SK-N-SH (cell line): ENCODE measurements around the gene MICAL1. TPM values are rescaled to one million over a fixed set of nuclear protein-coding genes. Genes with fewer than 3 reads are reported as not detected.

Experiments
- CTCF ChIA-PET: fragments of 300-600, 350-600 bp; formaldehyde crosslinking; extraction: SDS; loops from one replicate; lab custom pipeline; 2021; lab: Yijun Ruan, JAX
- POLR2A ChIA-PET: fragments of 350-600 bp; sonication (Branson Sonifier 250); formaldehyde crosslinking; extraction: SDS; loops from one replicate; lab custom pipeline; 2020; ENCODE audit warnings: antibody characterized with exemption, inconsistent platforms; lab: Yijun Ruan, JAX
- DNase-seq: peaks from one replicate; pipeline ENCODE4 v3.0.0; 2012
- H2AFZ ChIP-seq: fragments of 200-600 bp; sonication (generic); 2 replicates; pipeline ENCODE4 v1.8.1; 2016; ENCODE audit warnings: antibody characterized with exemption, mild to moderate bottlenecking, low read depth
- H3F3A ChIP-seq: fragments of 200-600 bp; sonication (generic); replicated peaks from 2 replicates; pipeline ENCODE3; 2016; ENCODE audit warnings: antibody characterized with exemption, mild to moderate bottlenecking; ENCODE audit not compliant: insufficient read depth
- H3K27ac ChIP-seq, 2 experiments: fragments of 200-500 bp in 1 of 2; fragments of 200-600 bp in 1 of 2; sonication (Bioruptor generic) in 1 of 2; sonication (generic), shearing (Covaris generic) in 1 of 2; 2 replicates each; pipeline versions ENCODE4 v1.5.1 to v1.6.1; 2014 to 2016; ENCODE audit warnings: low read depth in 2 of 2, inconsistent platforms in 1 of 2, low read length in 1 of 2, mild to moderate bottlenecking in 1 of 2, mixed read lengths in 1 of 2
- H3K27me3 ChIP-seq: fragments of 200-600 bp; sonication (generic), shearing (Covaris generic); 2 replicates; pipeline ENCODE4 v1.6.1; 2016; ENCODE audit warnings: mixed run types; ENCODE audit not compliant: insufficient read depth
- H3K36me3 ChIP-seq, 2 experiments: fragments of 200-500 bp in 1 of 2; fragments of 200-600 bp in 1 of 2; sonication (Bioruptor generic) in 1 of 2; sonication (generic) in 1 of 2; replicated peaks in 1 of 2; 2 replicates each; pipeline versions ENCODE3 to v1.5.1; 2014 to 2016; ENCODE audit warnings: low read length in 1 of 2, mild to moderate bottlenecking in 1 of 2; ENCODE audit not compliant: insufficient read depth in 2 of 2, control insufficient read depth in 1 of 2
- H3K4me1 ChIP-seq, 2 experiments: fragments of 200-500 bp in 1 of 2; fragments of 200-600 bp in 1 of 2; sonication (Bioruptor generic) in 1 of 2; sonication (generic), shearing (Covaris generic) in 1 of 2; 2 replicates each; pipeline versions ENCODE4 v1.5.1 to v1.6.1; 2014 to 2016; ENCODE audit warnings: low read depth in 1 of 2, low read length in 1 of 2, mixed run types in 1 of 2; ENCODE audit not compliant: insufficient read depth in 2 of 2, control insufficient read depth in 1 of 2
- H3K4me2 ChIP-seq: fragments of 200-600 bp; sonication (generic), shearing (Covaris generic); 2 replicates; pipeline ENCODE4 v1.6.1; 2017; ENCODE audit warnings: mixed run types
- H3K4me3 ChIP-seq, 2 experiments: fragments of 200-500 bp in 1 of 2; fragments of 200-600 bp in 1 of 2; sonication (Bioruptor generic) in 1 of 2; sonication (generic), shearing (Covaris generic) in 1 of 2; 2 replicates each; pipeline versions ENCODE4 v1.5.1 to v1.8.1; 2014 to 2016; ENCODE audit warnings: low read depth in 2 of 2, inconsistent platforms in 1 of 2, low read length in 1 of 2, mild to moderate bottlenecking in 1 of 2, mixed read lengths in 1 of 2, moderate library complexity in 1 of 2
- H3K79me2 ChIP-seq: fragments of 200-600 bp; sonication (generic); 2 replicates; pipeline ENCODE4 v1.8.1; 2017; ENCODE audit warnings: mild to moderate bottlenecking; ENCODE audit not compliant: insufficient read depth
- H3K9ac ChIP-seq: fragments of 200-600 bp; sonication (generic); 2 replicates; pipeline ENCODE4 v1.6.1; 2017; ENCODE audit warnings: mixed run types
- H3K9me2 ChIP-seq: fragments of 200-600 bp; sonication (generic); 2 replicates; pipeline ENCODE4 v1.6.1; 2017; ENCODE audit warnings: mixed run types
- H3K9me3 ChIP-seq: fragments of 200-600 bp; sonication (generic); 2 replicates; pipeline ENCODE4 v1.6.1; 2017; ENCODE audit warnings: mixed run types, mild to moderate bottlenecking, moderate library complexity
- H4K20me1 ChIP-seq: fragments of 200-600 bp; sonication (generic); 2 replicates; pipeline ENCODE4 v1.6.1; 2017; ENCODE audit warnings: mild to moderate bottlenecking, mixed run types; ENCODE audit not compliant: insufficient read depth
- CHD2 ChIP-seq: fragments of 150-350 bp; IDR thresholded peaks from 2 replicates; pipeline ENCODE4 v1.6.1; 2018; ENCODE audit warnings: low read length; ENCODE audit not compliant: partially characterized antibody
- ELF1 ChIP-seq: IDR thresholded peaks from 2 replicates; pipeline ENCODE4 v1.4.0; 2012
- EP300 ChIP-seq, 2 experiments: IDR thresholded peaks; 2 replicates each; pipeline versions ENCODE4 v1.4.0 to v1.6.1; 2012; ENCODE audit warnings: borderline replicate concordance in 1 of 2, low read depth in 1 of 2, low read length in 1 of 2
- EZH2phosphoT487 ChIP-seq: fragments of 200-600 bp; sonication (generic); IDR thresholded peaks from 2 replicates; pipeline ENCODE4 v1.6.1; 2017; ENCODE audit warnings: low read depth, mixed run types, mild to moderate bottlenecking, antibody characterized with exemption, moderate library complexity, borderline replicate concordance
- FOXJ3 ChIP-seq: sonication (generic); formaldehyde crosslinking; IDR thresholded peaks from 2 replicates; pipeline ENCODE4 v1.5.1; 2020; ENCODE audit warnings: mild to moderate bottlenecking, missing genetic modification reagents
- FOXM1 ChIP-seq: IDR thresholded peaks from 2 replicates; pipeline ENCODE4 v1.4.0; 2012; ENCODE audit warnings: low read depth, mild to moderate bottlenecking
- GATA2 ChIP-seq: sonication (generic); formaldehyde crosslinking; IDR thresholded peaks from 2 replicates; pipeline ENCODE4 v1.5.0; 2020; ENCODE audit warnings: mild to moderate bottlenecking, missing genetic modification reagents
- IRF3 ChIP-seq: fragments of 150-350 bp; IDR thresholded peaks from 2 replicates; pipeline ENCODE4 v1.6.1; 2016; ENCODE audit warnings: mild to moderate bottlenecking, low read depth, low read length
- JUND ChIP-seq: IDR thresholded peaks from 2 replicates; pipeline ENCODE4 v1.4.0; 2012
- MXI1 ChIP-seq: IDR thresholded peaks from 2 replicates; pipeline ENCODE4 v1.6.1; 2012; ENCODE audit warnings: mild to moderate bottlenecking, low read depth, low read length, improper control_type of control experiment
- NFIC ChIP-seq: IDR thresholded peaks from 2 replicates; pipeline ENCODE4 v1.4.0; 2012; ENCODE audit warnings: borderline replicate concordance
- PBX3 ChIP-seq: IDR thresholded peaks from 2 replicates; pipeline ENCODE4; 2012
- POLR2AphosphoS5 ChIP-seq: IDR thresholded peaks from 2 replicates; pipeline ENCODE4 v1.6.1; 2012; ENCODE audit warnings: low read depth, low read length
- RAD21 ChIP-seq: IDR thresholded peaks from 2 replicates; pipeline ENCODE4 v1.6.1; 2012; ENCODE audit warnings: mild to moderate bottlenecking, low read length
- RFX5 ChIP-seq: IDR thresholded peaks from 2 replicates; pipeline ENCODE4 v1.6.1; 2012; ENCODE audit warnings: mild to moderate bottlenecking, improper control_type of control experiment, low read length
- TAF1 ChIP-seq: IDR thresholded peaks from 2 replicates; pipeline ENCODE4 v1.6.1; 2012; ENCODE audit warnings: low read depth, mild to moderate bottlenecking, low read length, moderate library complexity, borderline replicate concordance
- TEAD4 ChIP-seq: IDR thresholded peaks from 2 replicates; pipeline ENCODE4 v1.4.0; 2012; ENCODE audit warnings: mild to moderate bottlenecking, borderline replicate concordance; ENCODE audit not compliant: insufficient read depth
- USF2 ChIP-seq: fragments of 150-350 bp; IDR thresholded peaks from 2 replicates; pipeline ENCODE4 v1.6.1; 2017; ENCODE audit warnings: antibody characterized with exemption, low read length, low read depth, borderline replicate concordance
- WGBS: methylation state at CpG from one replicate; pipeline ENCODE4 v1.1.6; 2017; ENCODE audit warnings: low lambda C conversion rate; 5-methylcytosine and 5-hydroxymethylcytosine counted together
- polyA plus RNA-seq, 3 experiments: library from polyadenylated mRNA; depleted of rRNA; stranded (reverse); fragments of >200 nt; gene quantifications; 2 replicates each; pipeline ENCODE4 v1.2.3, GENCODE V29; 2012
- TF ChIP-seq, protein P1 (sequence below): IDR thresholded peaks from 2 replicates; pipeline ENCODE4 v1.4.0; 2012; ENCODE audit warnings: low read depth, borderline replicate concordance
- TF ChIP-seq, protein P2 (sequence below): IDR thresholded peaks from 2 replicates; pipeline ENCODE4 v1.4.0; 2012; ENCODE audit warnings: low read depth, borderline replicate concordance

MICAL1 gene
- polyA plus RNA-seq, 1 of the 3 experiments (the other 2 are of a cell fraction): 45.6 TPM

DNA sequence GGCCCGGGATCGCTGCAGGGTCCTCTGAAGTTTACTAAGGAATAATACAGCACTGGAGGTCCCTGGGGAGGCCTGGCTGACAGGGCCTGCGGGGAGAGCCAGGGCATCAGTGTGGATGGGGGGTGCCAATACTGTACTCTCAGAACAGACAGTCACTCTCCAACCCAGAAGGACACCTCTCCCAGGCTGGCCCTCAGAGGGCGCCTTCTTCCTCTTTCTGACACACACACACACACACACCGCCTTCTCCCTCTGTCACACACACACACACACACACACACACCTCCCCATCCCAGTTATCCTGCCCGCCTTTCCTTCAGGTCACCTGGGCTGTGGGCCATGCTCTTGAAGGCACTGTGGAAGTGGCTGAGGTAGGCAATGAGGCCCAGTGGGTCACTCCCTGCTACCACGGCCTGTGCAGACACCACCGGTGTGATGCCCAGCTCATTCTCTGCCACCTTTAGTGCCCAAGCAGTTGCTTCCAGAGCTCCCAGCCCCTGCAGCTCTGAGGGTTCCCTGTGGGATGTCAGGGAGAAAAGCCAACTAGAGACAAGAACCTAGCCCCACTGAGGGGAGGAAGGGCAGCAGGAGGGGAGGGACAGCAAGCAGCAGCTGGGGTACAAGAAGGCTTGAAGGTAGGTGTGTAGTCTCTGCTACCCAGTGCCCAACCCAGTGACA lies 7.6 kb downstream of the MICAL1 start:
- Histone ChIP-seq H3K36me3 (peaks cover 10 to 54% of the 10 kb centered on the region in 2 experiments), H3K27me3 (no peaks in the 10 kb centered on the region), H3K4me2 (no peak overlapping the region), H3K9me2 (no peaks in the 10 kb centered on the region), H3K79me2 (no peaks in the 10 kb centered on the region; the same call in 1 of the 2 replicates), H3F3A (no peaks in the 10 kb centered on the region), H3K4me3 (no peak overlapping the region), H3K4me1 (peaks cover 0 to under 1% of the 10 kb centered on the region in 2 experiments; a peak in 1 of 4 replicates), H3K27ac (no peak overlapping the region; a peak in 1 of 4 replicates), H3K9ac (no peak overlapping the region), H4K20me1 (no peaks in the 10 kb centered on the region), H2AFZ (no peak overlapping the region), H3K9me3 (no peaks in the 10 kb centered on the region)
- CTCF ChIA-PET: no interaction called here
- DNase-seq: no peak
- 91% methylated on average over 8 of the region's 8 CpGs for WGBS
- POLR2A ChIA-PET: interaction anchor here (0.7 to 1.5 kb wide), 2 partner anchors 7 to 16 kb away, joined by 3 to 5 read pairs; partner anchors contain the start of genes PPIL6 and SMPD2
- no peak for TF ChIP-seq ELF1
- no peak for TF ChIP-seq EZH2phosphoT487
- no peak for TF ChIP-seq RFX5
- TF ChIP-seq JUND: no peak
- TF ChIP-seq IRF3: no peak
- TF ChIP-seq, protein P1, sequence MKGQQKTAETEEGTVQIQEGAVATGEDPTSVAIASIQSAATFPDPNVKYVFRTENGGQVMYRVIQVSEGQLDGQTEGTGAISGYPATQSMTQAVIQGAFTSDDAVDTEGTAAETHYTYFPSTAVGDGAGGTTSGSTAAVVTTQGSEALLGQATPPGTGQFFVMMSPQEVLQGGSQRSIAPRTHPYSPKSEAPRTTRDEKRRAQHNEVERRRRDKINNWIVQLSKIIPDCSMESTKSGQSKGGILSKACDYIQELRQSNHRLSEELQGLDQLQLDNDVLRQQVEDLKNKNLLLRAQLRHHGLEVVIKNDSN: no peak
- TF ChIP-seq CHD2: no peak
- no peak for TF ChIP-seq POLR2AphosphoS5
- no peak for TF ChIP-seq TAF1
- no peak for TF ChIP-seq FOXM1
- no peak for TF ChIP-seq USF2
- TF ChIP-seq NFIC: no peak
- no peak for TF ChIP-seq MXI1
- TF ChIP-seq RAD21: no peak
- no peak for TF ChIP-seq EP300 (IDR thresholded peaks at IDR 0.05; ENCODE audit: borderline replicate concordance in 1 of 2, low read depth in 1 of 2, low read length in 1 of 2)
- TF ChIP-seq GATA2 (CRISPR knock-in tag): no peak
- no peak for TF ChIP-seq PBX3
- TF ChIP-seq FOXJ3 (CRISPR knock-in tag): no peak
- TF ChIP-seq, protein P2, sequence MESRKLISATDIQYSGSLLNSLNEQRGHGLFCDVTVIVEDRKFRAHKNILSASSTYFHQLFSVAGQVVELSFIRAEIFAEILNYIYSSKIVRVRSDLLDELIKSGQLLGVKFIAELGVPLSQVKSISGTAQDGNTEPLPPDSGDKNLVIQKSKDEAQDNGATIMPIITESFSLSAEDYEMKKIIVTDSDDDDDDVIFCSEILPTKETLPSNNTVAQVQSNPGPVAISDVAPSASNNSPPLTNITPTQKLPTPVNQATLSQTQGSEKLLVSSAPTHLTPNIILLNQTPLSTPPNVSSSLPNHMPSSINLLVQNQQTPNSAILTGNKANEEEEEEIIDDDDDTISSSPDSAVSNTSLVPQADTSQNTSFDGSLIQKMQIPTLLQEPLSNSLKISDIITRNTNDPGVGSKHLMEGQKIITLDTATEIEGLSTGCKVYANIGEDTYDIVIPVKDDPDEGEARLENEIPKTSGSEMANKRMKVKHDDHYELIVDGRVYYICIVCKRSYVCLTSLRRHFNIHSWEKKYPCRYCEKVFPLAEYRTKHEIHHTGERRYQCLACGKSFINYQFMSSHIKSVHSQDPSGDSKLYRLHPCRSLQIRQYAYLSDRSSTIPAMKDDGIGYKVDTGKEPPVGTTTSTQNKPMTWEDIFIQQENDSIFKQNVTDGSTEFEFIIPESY: no peak
- no peak for TF ChIP-seq TEAD4
